KMS-11 (cell line): ENCODE measurements around the gene DDC.

Experiments used
- H2AFZ ChIP-seq: fragments of 200-600 bp; sonication (generic); 2 replicates; pipeline ENCODE4 v1.6.1; 2016; ENCODE audit warnings: antibody characterized with exemption, mixed run types, low read depth
- H3K27ac ChIP-seq: fragments of 200-600 bp; sonication (generic); 2 replicates; pipeline ENCODE4 v1.6.1; 2016; ENCODE audit warnings: mild to moderate bottlenecking, mixed run types
- H3K27me3 ChIP-seq: fragments of 200-600 bp; sonication (generic); 2 replicates; pipeline ENCODE4 v1.6.1; 2017; ENCODE audit warnings: mild to moderate bottlenecking, low read depth, mixed run types, moderate library complexity; ENCODE audit not compliant: insufficient read depth
- H3K36me3 ChIP-seq: fragments of 200-600 bp; sonication (generic); 2 replicates; pipeline ENCODE4 v1.6.1; 2017; ENCODE audit warnings: mild to moderate bottlenecking, mixed run types; ENCODE audit not compliant: insufficient read depth
- H3K4me1 ChIP-seq: fragments of 200-600 bp; sonication (generic); 2 replicates; pipeline ENCODE4 v1.6.1; 2016; ENCODE audit warnings: mild to moderate bottlenecking, low read depth, mixed run types; ENCODE audit not compliant: poor library complexity, severe bottlenecking
- H3K4me2 ChIP-seq: fragments of 200-600 bp; sonication (generic); 2 replicates; pipeline ENCODE4 v1.7.0; 2016; ENCODE audit warnings: mild to moderate bottlenecking, mixed run types
- H3K4me3 ChIP-seq: fragments of 200-600 bp; sonication (generic); IDR thresholded peaks from 2 replicates; pipeline ENCODE4 v1.6.1; 2017; ENCODE audit warnings: low read depth, low read length, mixed read lengths; ENCODE audit not compliant: insufficient read depth
- H3K79me2 ChIP-seq: fragments of 200-600 bp; sonication (generic); 2 replicates; pipeline ENCODE4 v1.6.1; 2016; ENCODE audit warnings: low read depth, mixed run types; ENCODE audit not compliant: insufficient read depth
- H3K9ac ChIP-seq: fragments of 200-600 bp; sonication (generic); 2 replicates; pipeline ENCODE4 v1.6.1; 2016; ENCODE audit warnings: mild to moderate bottlenecking, mixed run types
- H4K20me1 ChIP-seq: fragments of 200-600 bp; sonication (generic); 2 replicates; pipeline ENCODE4 v1.6.1; 2016; ENCODE audit warnings: mild to moderate bottlenecking, mixed run types; ENCODE audit not compliant: insufficient read depth
- CTCF ChIP-seq: fragments of 200-600 bp; sonication (generic); conservative IDR thresholded peaks from 2 replicates; pipeline ENCODE4 v1.6.1; 2017; ENCODE audit warnings: low read depth, mild to moderate bottlenecking, antibody characterized with exemption, low read length, moderate library complexity, mixed read lengths

The DDC gene

GRCh38 chr7:50513166-50513871, 51.9 kb downstream of the DDC start:
- H3K27ac ChIP-seq, result no peak overlapping the region
- no peak for TF ChIP-seq CTCF
- H3K36me3 ChIP-seq, result no peaks in the 10 kb centered on the region
- H2AFZ ChIP-seq, result no peak overlapping the region
- H3K4me3 ChIP-seq, result no peak overlapping the region
- no peak overlapping the region for H3K9ac ChIP-seq
- H3K4me2 ChIP-seq, result no peak overlapping the region
- H3K79me2 ChIP-seq, result no peaks in the 10 kb centered on the region
- H3K4me1 ChIP-seq, result no peaks in the 10 kb centered on the region
- no peaks in the 10 kb centered on the region for H4K20me1 ChIP-seq
- H3K27me3 ChIP-seq, result no peaks in the 10 kb centered on the region

- Histone ChIP-seq H3K79me2 (no peaks in the 10 kb centered on the region), H3K4me1 (no peaks in the 10 kb centered on the region), H4K20me1 (no peaks in the 10 kb centered on the region), H3K36me3 (no peaks in the 10 kb centered on the region), H3K27ac (no peak overlapping the region), H3K9ac (no peak overlapping the region), H3K4me3 (no peak overlapping the region), H3K27me3 (no peaks in the 10 kb centered on the region), H3K4me2 (no peak overlapping the region), H2AFZ (no peak overlapping the region)
- TF ChIP-seq CTCF, result no peak
These were observed 52.8 kb downstream of the DDC start for GRCh38 chr7:50512384-50512783.

- Histone ChIP-seq H3K36me3 (no peaks in the 10 kb centered on the region), H3K9ac (no peak overlapping the region), H3K4me1 (no peaks in the 10 kb centered on the region), H2AFZ (no peak overlapping the region), H3K4me2 (no peak overlapping the region), H3K27ac (no peak overlapping the region), H3K27me3 (no peaks in the 10 kb centered on the region), H3K4me3 (no peak overlapping the region), H4K20me1 (no peaks in the 10 kb centered on the region), H3K79me2 (no peaks in the 10 kb centered on the region)
- TF ChIP-seq CTCF, result no peak
These were observed 55.7 kb downstream of the DDC start for GRCh38 chr7:50509459-50509858.

GRCh38 chr7:50508471-50508943, 56.7 kb downstream of the DDC start:
- Histone ChIP-seq H3K79me2 (no peaks in the 10 kb centered on the region), H3K9ac (no peak overlapping the region), H2AFZ (no peak overlapping the region), H3K27ac (no peak overlapping the region), H4K20me1 (no peaks in the 10 kb centered on the region), H3K4me3 (no peak overlapping the region), H3K4me1 (no peaks in the 10 kb centered on the region), H3K27me3 (no peaks in the 10 kb centered on the region), H3K36me3 (no peaks in the 10 kb centered on the region), H3K4me2 (no peak overlapping the region)
- no peak for TF ChIP-seq CTCF
